Natural killer cell (primary cell): ENCODE measurements around the gene EFHC2. TPM values are rescaled to one million over a fixed set of nuclear protein-coding genes. Genes with fewer than 3 reads are reported as not detected.

Experiments used
- ATAC-seq, 3 donors: fragments of 150-1000 bp in 2 of 3; fragments of 200-7000 bp in 1 of 3; cut with Tn5 transposase; 1 replicate in 1 of 3; 2 replicates in 2 of 3; pipeline ENCODE4 v1.10.0; 2021; ENCODE audit warnings: mild to moderate bottlenecking in 2 of 3, moderate library complexity in 2 of 3
- DNase-seq, 2 donors: peaks; one replicate each; pipeline versions ENCODE4 v3.0.0 to v3.0.0-alpha.2; 2013 to 2021; ENCODE audit warnings: mixed read lengths in 1 of 2
- H3K27ac ChIP-seq: one replicate; pipeline ENCODE4 v1.5.1; 2013; ENCODE audit warnings: mild to moderate bottlenecking, low read length
- H3K27me3 ChIP-seq: one replicate; pipeline ENCODE4 v1.6.1; 2013; ENCODE audit warnings: low read length; ENCODE audit not compliant: control insufficient read depth, insufficient read depth
- H3K36me3 ChIP-seq: one replicate; pipeline ENCODE4 v1.6.1; 2013; ENCODE audit warnings: low read length; ENCODE audit not compliant: control insufficient read depth, insufficient read depth
- H3K4me1 ChIP-seq: one replicate; pipeline ENCODE4 v1.6.1; 2013; ENCODE audit warnings: low read length; ENCODE audit not compliant: control insufficient read depth, insufficient read depth
- H3K4me3 ChIP-seq: one replicate; pipeline ENCODE4 v1.5.1; 2013; ENCODE audit warnings: low read length
- H3K9me3 ChIP-seq: one replicate; pipeline ENCODE4 v1.6.1; 2013; ENCODE audit warnings: low read length; ENCODE audit not compliant: control insufficient read depth, insufficient read depth
- H3K27ac Mint-ChIP-seq, 2 donors: one replicate each; pipeline ENCODE4 v1.8.0; 2022; ENCODE audit warnings: mild to moderate bottlenecking in 2 of 2, mixed read lengths in 2 of 2, moderate library complexity in 1 of 2
- H3K27me3 Mint-ChIP-seq, 2 donors: one replicate each; pipeline ENCODE4 v1.8.0; 2022; ENCODE audit warnings: low read depth in 2 of 2, mixed read lengths in 2 of 2
- H3K36me3 Mint-ChIP-seq: one replicate; pipeline ENCODE4 v1.8.0; 2022; ENCODE audit warnings: mixed read lengths
- H3K4me1 Mint-ChIP-seq, 2 donors: one replicate each; pipeline ENCODE4 v1.8.0; 2022; ENCODE audit warnings: mixed read lengths in 2 of 2
- H3K4me3 Mint-ChIP-seq: one replicate; pipeline ENCODE4 v1.8.0; 2022; ENCODE audit warnings: mild to moderate bottlenecking, moderate library complexity, mixed read lengths
- H3K9me3 Mint-ChIP-seq, 2 donors: one replicate each; pipeline ENCODE4 v1.8.0; 2022; ENCODE audit warnings: mixed read lengths in 2 of 2
- WGBS: methylation state at CpG from one replicate; pipeline ENCODE4 v1.1.7; 2013; ENCODE audit warnings: missing lambda C conversion rate; ENCODE audit not compliant: insufficient coverage; 5-methylcytosine and 5-hydroxymethylcytosine counted together
- intact Hi-C: fragments of 100-400 bp; cut with micrococcal nuclease; formaldehyde crosslinking; loops from one replicate; pipeline ENCODE4 v1.14.2; 2022
- total RNA-seq, 4 donors: library from RNA; stranded (reverse); fragments of 120-200 nt in 1 of 4; gene quantifications; one replicate each; pipeline versions ENCODE4 v1.2.3 to v1.2.4, GENCODE V29; 2013 to 2022
- TF ChIP-seq, protein P1 (sequence below): fragments of 200-600 bp; IDR thresholded peaks from one replicate; pipeline ENCODE4 v1.8.0; 2022; ENCODE audit warnings: antibody characterized with exemption

EFHC2 gene
- total RNA-seq, 3 donors from 2014 or later (not counting 1 experiment from before 2014, with no cell fraction given): 5.7 to 9.1 (median 8.9) TPM

DNA sequence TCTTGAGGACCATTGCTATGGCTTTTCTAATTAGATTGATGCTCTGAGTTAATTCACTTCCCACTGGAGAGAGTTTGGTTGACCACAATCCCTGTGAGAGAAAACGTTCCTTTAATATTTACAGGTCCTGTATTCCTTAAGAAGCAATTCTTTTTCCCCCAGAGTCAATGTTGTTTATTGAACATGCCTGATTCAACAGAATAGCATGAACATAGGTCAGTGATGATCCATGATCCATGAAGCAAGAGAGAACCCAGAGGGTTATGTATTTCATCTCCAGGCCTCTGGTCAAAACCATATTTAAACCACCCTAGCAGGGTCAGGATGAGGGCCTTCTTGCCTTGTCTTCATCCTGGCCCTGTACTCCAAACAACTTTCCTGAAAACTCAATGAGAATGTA, 39.4 kb upstream of the EFHC2 start:
- peaks cover 2 to 7% of the 10 kb centered on the region in 2 donors for H3K27me3 Mint-ChIP-seq
- no peaks in the 10 kb centered on the region for H3K9me3 Mint-ChIP-seq
- H3K4me3 Mint-ChIP-seq: no peak overlapping the region
- Histone ChIP-seq H3K4me1 (no peaks in the 10 kb centered on the region), H3K27me3 (no peaks in the 10 kb centered on the region), H3K27ac (no peak overlapping the region), H3K4me3 (no peak overlapping the region), H3K36me3 (no peaks in the 10 kb centered on the region), H3K9me3 (no peaks in the 10 kb centered on the region)
- no peak for DNase-seq
- H3K4me1 Mint-ChIP-seq: no peaks in the 10 kb centered on the region
- TF ChIP-seq, protein P1, sequence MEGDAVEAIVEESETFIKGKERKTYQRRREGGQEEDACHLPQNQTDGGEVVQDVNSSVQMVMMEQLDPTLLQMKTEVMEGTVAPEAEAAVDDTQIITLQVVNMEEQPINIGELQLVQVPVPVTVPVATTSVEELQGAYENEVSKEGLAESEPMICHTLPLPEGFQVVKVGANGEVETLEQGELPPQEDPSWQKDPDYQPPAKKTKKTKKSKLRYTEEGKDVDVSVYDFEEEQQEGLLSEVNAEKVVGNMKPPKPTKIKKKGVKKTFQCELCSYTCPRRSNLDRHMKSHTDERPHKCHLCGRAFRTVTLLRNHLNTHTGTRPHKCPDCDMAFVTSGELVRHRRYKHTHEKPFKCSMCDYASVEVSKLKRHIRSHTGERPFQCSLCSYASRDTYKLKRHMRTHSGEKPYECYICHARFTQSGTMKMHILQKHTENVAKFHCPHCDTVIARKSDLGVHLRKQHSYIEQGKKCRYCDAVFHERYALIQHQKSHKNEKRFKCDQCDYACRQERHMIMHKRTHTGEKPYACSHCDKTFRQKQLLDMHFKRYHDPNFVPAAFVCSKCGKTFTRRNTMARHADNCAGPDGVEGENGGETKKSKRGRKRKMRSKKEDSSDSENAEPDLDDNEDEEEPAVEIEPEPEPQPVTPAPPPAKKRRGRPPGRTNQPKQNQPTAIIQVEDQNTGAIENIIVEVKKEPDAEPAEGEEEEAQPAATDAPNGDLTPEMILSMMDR: no peak
- H3K36me3 Mint-ChIP-seq: no peaks in the 10 kb centered on the region
- WGBS: no CpG with 5 or more reads among the region's 1 CpG
- H3K27ac Mint-ChIP-seq: no peak overlapping the region
- intact Hi-C loops: no loop called here
- no peak for ATAC-seq

DNA sequence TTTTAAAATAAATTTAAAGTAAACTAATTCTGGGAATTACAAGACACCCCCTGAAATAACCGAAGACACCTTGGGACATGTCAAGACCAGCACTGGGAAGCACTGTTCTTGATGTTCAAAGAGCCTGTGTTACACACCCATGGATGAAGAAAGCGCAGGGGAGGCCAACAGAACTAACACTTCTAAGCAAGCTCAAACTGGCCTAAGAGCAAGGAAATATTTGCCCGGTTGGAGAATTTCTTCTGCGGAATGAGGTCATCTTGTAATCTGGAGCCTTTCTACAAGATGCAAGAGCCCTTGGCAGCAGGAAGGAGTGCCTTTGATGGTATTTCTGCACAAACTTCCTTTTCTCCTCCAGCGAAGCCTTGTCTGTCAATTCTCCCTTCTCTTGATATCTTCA, 9.3 kb upstream of the EFHC2 start:
- WGBS: 53% methylated on average over 5 of the region's 5 CpGs
- no peak overlapping the region for H3K27ac Mint-ChIP-seq
- TF ChIP-seq, protein P1: no peak

GRCh38 chrX:44349561-44349960, 6.1 kb upstream of the EFHC2 start:
- Histone ChIP-seq H3K4me1 (peaks cover 9% of the 10 kb centered on the region), H3K27ac (no peak overlapping the region), H3K9me3 (no peaks in the 10 kb centered on the region), H3K36me3 (no peaks in the 10 kb centered on the region), H3K27me3 (no peaks in the 10 kb centered on the region), H3K4me3 (no peak overlapping the region)
- ATAC-seq: no peak
- peaks cover 0 to 19% of the 10 kb centered on the region in 2 donors for H3K27me3 Mint-ChIP-seq
- no peaks in the 10 kb centered on the region for H3K9me3 Mint-ChIP-seq
- DNase-seq: no peak
- 75% methylated on average over 5 of the region's 5 CpGs for WGBS
- no peak overlapping the region for H3K4me3 Mint-ChIP-seq
- peaks cover 15 to 16% of the 10 kb centered on the region in 2 donors for H3K4me1 Mint-ChIP-seq
- TF ChIP-seq, protein P1: no peak
- no peaks in the 10 kb centered on the region for H3K36me3 Mint-ChIP-seq
- no peak overlapping the region for H3K27ac Mint-ChIP-seq
- intact Hi-C loops: no loop called here

More for the DNA sequence above, 9.3 kb upstream of the EFHC2 start:
- Histone ChIP-seq H3K9me3 (no peaks in the 10 kb centered on the region), H3K4me1 (no peaks in the 10 kb centered on the region), H3K27me3 (no peaks in the 10 kb centered on the region), H3K36me3 (no peaks in the 10 kb centered on the region), H3K27ac (no peak overlapping the region), H3K4me3 (no peak overlapping the region)
- DNase-seq (no peak), ATAC-seq (no peak)
- H3K4me3 Mint-ChIP-seq: no peak overlapping the region
- H3K27me3 Mint-ChIP-seq: peaks cover 0 to 19% of the 10 kb centered on the region in 2 donors
- no peaks in the 10 kb centered on the region for H3K9me3 Mint-ChIP-seq
- H3K4me1 Mint-ChIP-seq: peaks cover 8% of the 10 kb centered on the region in 2 donors
- H3K36me3 Mint-ChIP-seq: no peaks in the 10 kb centered on the region
- intact Hi-C loops: no loop called here

GRCh38 chrX:44344687-44345086, 1.2 kb upstream of the EFHC2 start:
- Histone ChIP-seq H3K9me3 (no peaks in the 10 kb centered on the region), H3K4me3 (peak overlapping the region; percentile 68), H3K4me1 (peaks cover 26% of the 10 kb centered on the region), H3K36me3 (no peaks in the 10 kb centered on the region), H3K27me3 (no peaks in the 10 kb centered on the region), H3K27ac (peak overlapping the region; percentile 98)
- Mint-ChIP-seq H3K4me3 (peak overlapping the region; percentile 92), H3K27ac (peak overlapping the region; percentile 94 to 99), H3K36me3 (no peaks in the 10 kb centered on the region), H3K27me3 (peaks cover 0 to 6% of the 10 kb centered on the region in 2 donors), H3K9me3 (no peaks in the 10 kb centered on the region), H3K4me1 (peaks cover 19% of the 10 kb centered on the region in 2 donors)
- intact Hi-C loops: loop anchor here (5.0 kb wide), 1 partner anchor 97 kb away; no protein-coding TSS in a partner anchor
- peak; percentile 37 to 60 (median 48) for ATAC-seq
- 0% methylated on average over 6 of the region's 7 CpGs for WGBS
- TF ChIP-seq, protein P1: no peak
- DNase-seq: peak in 1 of 2 donors; percentile 60
